GM12878 (cell line): Measurements from ENCODE around the gene HDDC2. TPM values are rescaled to one million over a fixed set of nuclear protein-coding genes. Genes with fewer than 3 reads are reported as not detected.

Experiments used
- ATAC-seq: fragments of 200-7000 bp; cut with Tn5 transposase; 3 replicates; pipeline ENCODE4 v1.9.1; 2020; ENCODE audit warnings: mild to moderate bottlenecking, moderate library complexity
- BruUV-seq: library from RNA; stranded (reverse); fragments of 400-500 nt; replicated peaks from 2 replicates; lab custom pipeline; 2021; lab: Mats Ljungman, UMichigan
- CTCF ChIA-PET: fragments of 300-600 bp; sonication (Branson Sonifier 250); formaldehyde crosslinking; extraction: SDS; loops from one replicate; lab custom pipeline; 2021; ENCODE audit warnings: inconsistent platforms; lab: Yijun Ruan, JAX
- POLR2A ChIA-PET: fragments of 350-600 bp; formaldehyde crosslinking; extraction: SDS; loops from one replicate; lab custom pipeline; 2021; ENCODE audit warnings: inconsistent platforms; lab: Charles Lee
- RAD21 ChIA-PET: fragments of 300-600 bp; sonication (Branson Sonifier 250); formaldehyde crosslinking; loops from one replicate; lab custom pipeline; 2023; ENCODE audit warnings: antibody characterized with exemption; ENCODE audit not compliant: unreplicated experiment; lab: Charles Lee
- SMC1A ChIA-PET: fragments of 300-600 bp; sonication (Branson Sonifier 250); formaldehyde crosslinking; loops from one replicate; lab custom pipeline; 2023; ENCODE audit not compliant: unreplicated experiment, uncharacterized antibody; lab: Charles Lee
- DNase-seq: peaks from one replicate; pipeline ENCODE4 v3.0.0-alpha.2; 2011; ENCODE audit warnings: low read depth, low spot score
- FAIRE-seq: peaks from 3 replicates; lab custom pipeline; 2011; peaks lifted over from hg19 to GRCh38; lab: Jason Lieb, UNC
- H2AFZ ChIP-seq: 2 replicates; pipeline ENCODE4 v1.6.0; 2011; ENCODE audit warnings: low read depth, low read length, control low read depth; ENCODE audit not compliant: control insufficient read depth
- H3K27ac ChIP-seq: 2 replicates; pipeline ENCODE4 v1.5.1; 2011; ENCODE audit warnings: control low read depth; ENCODE audit not compliant: control insufficient read depth, insufficient read depth
- H3K27me3 ChIP-seq, 2 experiments: replicated peaks in 1 of 2; 2 replicates each; pipeline versions ENCODE4 v1.6.0 to v1.6.1; 2011; ENCODE audit warnings: low read length in 1 of 2; ENCODE audit not compliant: control insufficient read depth in 2 of 2, insufficient read depth in 2 of 2
- H3K36me3 ChIP-seq, 2 experiments: 2 replicates each; pipeline ENCODE4 v1.5.1; 2011; ENCODE audit warnings: low read length in 1 of 2; ENCODE audit not compliant: control insufficient read depth in 2 of 2, insufficient read depth in 2 of 2
- H3K4me1 ChIP-seq: 2 replicates; pipeline ENCODE4 v1.6.1; 2011; ENCODE audit warnings: mild to moderate bottlenecking, low read length, moderate library complexity, mixed read lengths; ENCODE audit not compliant: control insufficient read depth, insufficient read depth
- H3K4me2 ChIP-seq: 2 replicates; pipeline ENCODE4 v1.6.0; 2011; ENCODE audit warnings: control low read depth; ENCODE audit not compliant: control insufficient read depth, insufficient read depth
- H3K4me3 ChIP-seq: fragments of 200-600 bp; sonication (generic); 2 replicates; pipeline ENCODE4 v1.5.1; 2016
- H3K79me2 ChIP-seq: 2 replicates; pipeline ENCODE4 v1.6.0; 2011; ENCODE audit warnings: low read length; ENCODE audit not compliant: control insufficient read depth, insufficient read depth
- H3K9ac ChIP-seq: 2 replicates; pipeline ENCODE4 v1.8.0; 2011; ENCODE audit warnings: low read length, control low read depth, mixed read lengths; ENCODE audit not compliant: control insufficient read depth, insufficient read depth
- H3K9me3 ChIP-seq: replicated peaks from 3 replicates; pipeline ENCODE4 v1.5.1; 2011; ENCODE audit warnings: mild to moderate bottlenecking, low read length; ENCODE audit not compliant: control insufficient read depth, insufficient read depth
- H4K20me1 ChIP-seq: 2 replicates; pipeline ENCODE4 v1.6.0; 2011; ENCODE audit not compliant: control insufficient read depth, insufficient read depth
- CEBPB ChIP-seq, 2 experiments: fragments of 150-350 bp in 1 of 2; IDR thresholded peaks; 2 replicates each; pipeline ENCODE4 v1.6.1; 2012 to 2014; ENCODE audit warnings: low read depth in 2 of 2, low read length in 2 of 2, borderline replicate concordance in 1 of 2, inconsistent platforms in 1 of 2
- FOS ChIP-seq: IDR thresholded peaks from 3 replicates; pipeline ENCODE4 v1.6.1; 2011; ENCODE audit warnings: borderline replicate concordance; ENCODE audit not compliant: insufficient read length; ENCODE audit errors: extremely low read depth
- KDM1A ChIP-seq: fragments of 200-600 bp; sonication (generic); IDR thresholded peaks from 2 replicates; pipeline ENCODE4 v1.6.1; 2016; ENCODE audit warnings: borderline replicate concordance
- MTA3 ChIP-seq: IDR thresholded peaks from 2 replicates; pipeline ENCODE4 v1.6.1; 2012; ENCODE audit warnings: low read length, inconsistent platforms, borderline replicate concordance
- RBBP5 ChIP-seq: fragments of 200-600 bp; sonication (generic); conservative IDR thresholded peaks from 2 replicates; pipeline ENCODE4 v1.6.1; 2016
- RELA ChIP-seq: fragments of 450-650 bp; IDR thresholded peaks from 2 replicates; pipeline ENCODE4 v1.8.0; 2014; ENCODE audit warnings: borderline replicate concordance; ENCODE audit not compliant: partially characterized antibody
- SIX5 ChIP-seq: IDR thresholded peaks from 2 replicates; pipeline ENCODE4 v1.6.1; 2011; ENCODE audit warnings: mild to moderate bottlenecking, low read depth, low read length, moderate library complexity; ENCODE audit not compliant: severe bottlenecking
- YY1 ChIP-seq: IDR thresholded peaks from 2 replicates; pipeline ENCODE4 v1.6.1; 2011; ENCODE audit warnings: low read depth, mild to moderate bottlenecking, low read length
- ZNF274 ChIP-seq: IDR thresholded peaks from one replicate; pipeline ENCODE4 v1.8.0; 2011; ENCODE audit not compliant: insufficient read length, insufficient read depth
- ZNF384 ChIP-seq: IDR thresholded peaks from 2 replicates; pipeline ENCODE4 v1.6.1; 2012; ENCODE audit warnings: low read depth, mild to moderate bottlenecking, low read length, improper control_type of control experiment, borderline replicate concordance
- WGBS: methylation state at CpG from one replicate; pipeline ENCODE4 v1.1.6; 2016; ENCODE audit warnings: low lambda C conversion rate; ENCODE audit not compliant: insufficient replicate concordance, insufficient coverage; ENCODE audit errors: missing lambda C conversion rate; 5-methylcytosine and 5-hydroxymethylcytosine counted together
- in situ Hi-C: fragments of 300-500 bp; cut with MboI; formaldehyde crosslinking; loops from 9 replicates; pipeline ENCODE4 v1.14.3; 2018; ENCODE audit warnings: mixed read lengths
- intact Hi-C: fragments of 100-400 bp; cut with micrococcal nuclease; formaldehyde crosslinking; loops from one replicate; pipeline ENCODE4 v1.14.2; 2022; ENCODE audit not compliant: unreplicated experiment
- polyA plus RNA-seq, 11 experiments: library from polyadenylated mRNA; depleted of rRNA in 4 of 11; unstranded in 6 of 11; stranded (reverse) in 5 of 11; fragments of >200 nt; fragmentation: Nextera tagmentation in 4 of 11; fragmentation: Illumina TruSeq in 1 of 11; extraction: Ambion mirVana in 4 of 11; extraction: Trizol in 1 of 11; gene quantifications; 1 replicate in 1 of 11; 2 replicates in 10 of 11; pipeline versions ENCODE4 v1.2.1 to v1.2.3, GENCODE V29; 2011 to 2016; ENCODE audit warnings: inconsistent platforms in 2 of 11, missing spikeins in 2 of 11, low read depth in 1 of 11
- total RNA-seq, 4 experiments: library from RNA; depleted of rRNA in 3 of 4; stranded (reverse); fragments of >200 nt in 3 of 4; fragmentation: Illumina TruSeq in 1 of 4; extraction: Trizol in 1 of 4; gene quantifications; 2 replicates each; pipeline versions ENCODE4 v1.2.1 to v1.2.3, GENCODE V29; 2013 to 2021
- TF ChIP-seq, protein P1 (sequence below): IDR thresholded peaks from 2 replicates; pipeline ENCODE4 v1.6.1; 2011; ENCODE audit warnings: low read depth, low read length, improper control_type of control experiment, borderline replicate concordance
- TF ChIP-seq, protein P2 (sequence below): IDR thresholded peaks from 2 replicates; pipeline ENCODE4 v1.6.1; 2012; ENCODE audit warnings: low read length, inconsistent platforms
- TF ChIP-seq, protein P3 (sequence below): IDR thresholded peaks from 2 replicates; pipeline ENCODE4 v1.6.1; 2011; ENCODE audit warnings: mild to moderate bottlenecking, low read depth, low read length, moderate library complexity; ENCODE audit not compliant: insufficient replicate concordance
- TF ChIP-seq, protein P4 (sequence below): fragments of 450-650 bp; IDR thresholded peaks from 2 replicates; pipeline ENCODE4 v1.6.1; 2017; ENCODE audit warnings: mild to moderate bottlenecking, moderate library complexity

HDDC2 gene
- total and polyA plus RNA-seq, 10 of the 15 experiments (the other 5 are each of a cell fraction or from before 2014, with no cell fraction given), result 54.5 to 148 (median 92.7) TPM

DNA sequence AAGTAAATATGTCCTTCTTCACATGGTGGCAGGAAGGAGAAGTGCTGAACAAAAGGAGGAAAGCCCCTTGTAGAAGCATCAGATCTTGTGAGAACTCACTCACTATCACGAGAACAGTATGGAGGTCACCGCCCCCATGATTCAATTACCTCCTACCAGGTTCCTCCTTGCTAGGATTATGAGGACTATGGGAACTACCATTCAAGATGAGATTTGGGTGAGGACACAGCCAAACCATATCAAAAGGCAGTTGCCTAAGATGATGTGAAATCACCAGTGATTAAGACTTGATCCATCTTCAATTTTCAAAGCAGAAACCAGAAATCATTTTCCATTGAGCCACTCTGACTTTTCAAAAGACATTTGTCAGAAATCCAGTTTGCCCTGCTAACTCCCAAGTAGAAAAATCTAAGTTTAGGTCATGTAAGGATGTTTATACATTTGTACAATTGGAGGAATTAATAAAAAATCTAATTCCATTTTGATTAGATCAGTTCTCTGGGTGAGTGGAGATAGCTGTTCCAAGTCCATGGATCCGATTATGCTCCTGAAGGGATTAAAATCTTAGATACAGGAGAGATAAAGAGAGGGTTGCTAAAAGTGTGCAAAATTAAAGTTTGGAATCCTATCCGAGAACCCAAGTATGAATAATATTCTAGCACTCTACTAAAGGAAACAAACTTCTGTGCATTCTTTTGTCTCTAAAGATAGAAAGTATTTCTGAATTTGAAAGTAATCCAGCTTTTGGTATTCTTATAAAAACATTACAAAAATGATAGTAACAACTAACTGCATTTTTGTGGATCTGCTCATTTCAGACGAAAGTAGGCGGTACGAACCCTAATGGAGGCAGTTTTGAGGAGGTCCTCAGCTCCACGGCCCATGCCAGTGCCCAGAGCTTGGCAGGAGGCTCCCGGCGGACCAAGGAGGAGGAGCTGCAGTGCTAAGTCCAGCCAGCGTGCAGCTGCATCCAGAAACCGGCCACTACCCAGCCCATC lies 39.5 kb downstream of the HDDC2 start (continued):
- no peak for TF ChIP-seq MTA3
- TF ChIP-seq, protein P1, sequence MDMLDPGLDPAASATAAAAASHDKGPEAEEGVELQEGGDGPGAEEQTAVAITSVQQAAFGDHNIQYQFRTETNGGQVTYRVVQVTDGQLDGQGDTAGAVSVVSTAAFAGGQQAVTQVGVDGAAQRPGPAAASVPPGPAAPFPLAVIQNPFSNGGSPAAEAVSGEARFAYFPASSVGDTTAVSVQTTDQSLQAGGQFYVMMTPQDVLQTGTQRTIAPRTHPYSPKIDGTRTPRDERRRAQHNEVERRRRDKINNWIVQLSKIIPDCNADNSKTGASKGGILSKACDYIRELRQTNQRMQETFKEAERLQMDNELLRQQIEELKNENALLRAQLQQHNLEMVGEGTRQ, result no peak

DNA sequence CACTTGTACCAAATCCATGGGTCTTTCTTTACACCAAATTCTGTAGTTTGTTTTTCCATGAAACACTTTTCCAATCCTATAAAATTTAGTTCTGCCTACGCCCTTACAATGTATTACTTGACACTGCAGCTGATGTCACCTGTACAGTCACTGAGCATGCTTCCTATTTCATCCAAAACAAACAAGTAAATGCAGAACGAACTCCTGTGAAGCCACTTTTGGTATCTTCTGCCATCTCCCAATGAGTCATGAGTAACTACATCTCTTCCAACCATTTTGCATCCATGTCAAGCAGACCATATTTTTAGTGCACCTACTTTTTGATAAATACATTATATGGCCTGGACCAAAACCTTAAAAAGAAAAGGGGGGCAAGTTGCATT lies 42.4 kb downstream of the HDDC2 start:
- H3K9me3 ChIP-seq, result no peaks in the 10 kb centered on the region
- no peaks in the 10 kb centered on the region for H3K36me3 ChIP-seq
- ATAC-seq (no peak), DNase-seq (no peak), FAIRE-seq (no peak)
- intact Hi-C loops, result no loop called here
- no peaks in the 10 kb centered on the region for H4K20me1 ChIP-seq
- H3K4me2 ChIP-seq, result no peak overlapping the region
- ChIA-PET CTCF (no interaction called here), SMC1A (no interaction called here), RAD21 (no interaction called here), POLR2A (no interaction called here)
- TF ChIP-seq, protein P2, sequence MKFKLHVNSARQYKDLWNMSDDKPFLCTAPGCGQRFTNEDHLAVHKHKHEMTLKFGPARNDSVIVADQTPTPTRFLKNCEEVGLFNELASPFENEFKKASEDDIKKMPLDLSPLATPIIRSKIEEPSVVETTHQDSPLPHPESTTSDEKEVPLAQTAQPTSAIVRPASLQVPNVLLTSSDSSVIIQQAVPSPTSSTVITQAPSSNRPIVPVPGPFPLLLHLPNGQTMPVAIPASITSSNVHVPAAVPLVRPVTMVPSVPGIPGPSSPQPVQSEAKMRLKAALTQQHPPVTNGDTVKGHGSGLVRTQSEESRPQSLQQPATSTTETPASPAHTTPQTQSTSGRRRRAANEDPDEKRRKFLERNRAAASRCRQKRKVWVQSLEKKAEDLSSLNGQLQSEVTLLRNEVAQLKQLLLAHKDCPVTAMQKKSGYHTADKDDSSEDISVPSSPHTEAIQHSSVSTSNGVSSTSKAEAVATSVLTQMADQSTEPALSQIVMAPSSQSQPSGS, result no peak
- TF ChIP-seq YY1 (no peak), ZNF384 (no peak), KDM1A (no peak), SIX5 (no peak), CEBPB (IDR thresholded peaks at IDR 0.05; ENCODE audit: borderline replicate concordance in 1 of 2, low read depth in 2 of 2, low read length in 2 of 2) (no peak), ZNF274 (no peak), RBBP5 (no peak), FOS (no peak), RELA (no peak)
- TF ChIP-seq, protein P3, sequence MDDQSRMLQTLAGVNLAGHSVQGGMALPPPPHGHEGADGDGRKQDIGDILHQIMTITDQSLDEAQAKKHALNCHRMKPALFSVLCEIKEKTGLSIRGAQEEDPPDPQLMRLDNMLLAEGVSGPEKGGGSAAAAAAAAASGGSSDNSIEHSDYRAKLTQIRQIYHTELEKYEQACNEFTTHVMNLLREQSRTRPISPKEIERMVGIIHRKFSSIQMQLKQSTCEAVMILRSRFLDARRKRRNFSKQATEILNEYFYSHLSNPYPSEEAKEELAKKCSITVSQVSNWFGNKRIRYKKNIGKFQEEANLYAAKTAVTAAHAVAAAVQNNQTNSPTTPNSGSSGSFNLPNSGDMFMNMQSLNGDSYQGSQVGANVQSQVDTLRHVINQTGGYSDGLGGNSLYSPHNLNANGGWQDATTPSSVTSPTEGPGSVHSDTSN, result no peak
- TF ChIP-seq, protein P4, sequence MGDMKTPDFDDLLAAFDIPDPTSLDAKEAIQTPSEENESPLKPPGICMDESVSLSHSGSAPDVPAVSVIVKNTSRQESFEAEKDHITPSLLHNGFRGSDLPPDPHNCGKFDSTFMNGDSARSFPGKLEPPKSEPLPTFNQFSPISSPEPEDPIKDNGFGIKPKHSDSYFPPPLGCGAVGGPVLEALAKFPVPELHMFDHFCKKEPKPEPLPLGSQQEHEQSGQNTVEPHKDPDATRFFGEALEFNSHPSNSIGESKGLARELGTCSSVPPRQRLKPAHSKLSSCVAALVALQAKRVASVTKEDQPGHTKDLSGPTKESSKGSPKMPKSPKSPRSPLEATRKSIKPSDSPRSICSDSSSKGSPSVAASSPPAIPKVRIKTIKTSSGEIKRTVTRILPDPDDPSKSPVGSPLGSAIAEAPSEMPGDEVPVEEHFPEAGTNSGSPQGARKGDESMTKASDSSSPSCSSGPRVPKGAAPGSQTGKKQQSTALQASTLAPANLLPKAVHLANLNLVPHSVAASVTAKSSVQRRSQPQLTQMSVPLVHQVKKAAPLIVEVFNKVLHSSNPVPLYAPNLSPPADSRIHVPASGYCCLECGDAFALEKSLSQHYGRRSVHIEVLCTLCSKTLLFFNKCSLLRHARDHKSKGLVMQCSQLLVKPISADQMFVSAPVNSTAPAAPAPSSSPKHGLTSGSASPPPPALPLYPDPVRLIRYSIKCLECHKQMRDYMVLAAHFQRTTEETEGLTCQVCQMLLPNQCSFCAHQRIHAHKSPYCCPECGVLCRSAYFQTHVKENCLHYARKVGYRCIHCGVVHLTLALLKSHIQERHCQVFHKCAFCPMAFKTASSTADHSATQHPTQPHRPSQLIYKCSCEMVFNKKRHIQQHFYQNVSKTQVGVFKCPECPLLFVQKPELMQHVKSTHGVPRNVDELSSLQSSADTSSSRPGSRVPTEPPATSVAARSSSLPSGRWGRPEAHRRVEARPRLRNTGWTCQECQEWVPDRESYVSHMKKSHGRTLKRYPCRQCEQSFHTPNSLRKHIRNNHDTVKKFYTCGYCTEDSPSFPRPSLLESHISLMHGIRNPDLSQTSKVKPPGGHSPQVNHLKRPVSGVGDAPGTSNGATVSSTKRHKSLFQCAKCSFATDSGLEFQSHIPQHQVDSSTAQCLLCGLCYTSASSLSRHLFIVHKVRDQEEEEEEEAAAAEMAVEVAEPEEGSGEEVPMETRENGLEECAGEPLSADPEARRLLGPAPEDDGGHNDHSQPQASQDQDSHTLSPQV, result no peak
- in situ Hi-C loops, result no loop called here
- no peaks in the 10 kb centered on the region for H3K79me2 ChIP-seq
- 20% methylated on average over 2 of the region's 2 CpGs for WGBS
- no peak overlapping the region for H3K9ac ChIP-seq
- H3K4me3 ChIP-seq, result no peak overlapping the region
- no TSS peak for BruUV-seq
- no peaks in the 10 kb centered on the region for H3K27me3 ChIP-seq
- no peak overlapping the region for H2AFZ ChIP-seq
- H3K4me1 ChIP-seq, result no peaks in the 10 kb centered on the region
- H3K27ac ChIP-seq, result no peak overlapping the region
